Astrocyte (in vitro differentiated cells and primary cell): Measurements from ENCODE around the gene ATN1. TPM values are rescaled to one million over a fixed set of nuclear protein-coding genes. Genes with fewer than 3 reads are reported as not detected.

Experiments used
- DNase-seq: peaks from one replicate; pipeline ENCODE4 v3.0.0-alpha.2; 2010; ENCODE audit warnings: low read depth
- FAIRE-seq: peaks from 2 replicates; lab custom pipeline; 2011; peaks lifted over from hg19 to GRCh38; lab: Jason Lieb, UNC
- H2AFZ ChIP-seq: 2 replicates; pipeline ENCODE4 v1.6.0; 2012; ENCODE audit warnings: low read depth, low read length, inconsistent platforms
- H3K27ac ChIP-seq: 2 replicates; pipeline ENCODE4 v1.5.1; 2011; ENCODE audit warnings: low read depth, low read length, inconsistent platforms
- H3K27me3 ChIP-seq: 2 replicates; pipeline ENCODE4 v1.6.0; 2011; ENCODE audit warnings: low read length, inconsistent platforms; ENCODE audit not compliant: insufficient read depth
- H3K36me3 ChIP-seq: 2 replicates; pipeline ENCODE4 v1.5.1; 2011; ENCODE audit warnings: low read length, inconsistent platforms; ENCODE audit not compliant: insufficient read depth
- H3K4me1 ChIP-seq: 2 replicates; pipeline ENCODE4 v1.5.1; 2011; ENCODE audit warnings: low read length, inconsistent platforms; ENCODE audit not compliant: insufficient read depth
- H3K4me2 ChIP-seq: 2 replicates; pipeline ENCODE4 v1.6.0; 2012; ENCODE audit warnings: low read length, inconsistent platforms
- H3K4me3 ChIP-seq: 2 replicates; pipeline ENCODE4 v1.5.1; 2011; ENCODE audit warnings: low read depth, mild to moderate bottlenecking, low read length, inconsistent platforms; ENCODE audit not compliant: insufficient read depth
- H3K79me2 ChIP-seq: 2 replicates; pipeline ENCODE4 v1.6.0; 2012; ENCODE audit warnings: mild to moderate bottlenecking, low read length, inconsistent platforms; ENCODE audit not compliant: insufficient read depth
- H3K9ac ChIP-seq: 2 replicates; pipeline ENCODE4 v1.6.0; 2012; ENCODE audit warnings: mild to moderate bottlenecking, low read length, inconsistent platforms
- H3K9me3 ChIP-seq: 2 replicates; pipeline ENCODE4 v1.5.1; 2012; ENCODE audit warnings: low read depth, mild to moderate bottlenecking, low read length, inconsistent platforms; ENCODE audit not compliant: insufficient read depth
- H4K20me1 ChIP-seq: 2 replicates; pipeline ENCODE4 v1.6.0; 2012; ENCODE audit warnings: low read length, inconsistent platforms; ENCODE audit not compliant: insufficient read depth
- H3K27ac Mint-ChIP-seq: one replicate; pipeline ENCODE4 v1.8.0; 2021; ENCODE audit warnings: mild to moderate bottlenecking, mixed read lengths; ENCODE audit not compliant: unreplicated experiment
- H3K27me3 Mint-ChIP-seq: one replicate; pipeline ENCODE4 v1.8.0; 2021; ENCODE audit warnings: low read depth, mixed read lengths; ENCODE audit not compliant: unreplicated experiment
- H3K36me3 Mint-ChIP-seq: one replicate; pipeline ENCODE4 v1.8.0; 2021; ENCODE audit warnings: low read depth, mixed read lengths; ENCODE audit not compliant: unreplicated experiment
- H3K4me1 Mint-ChIP-seq: one replicate; pipeline ENCODE4 v1.8.0; 2021; ENCODE audit warnings: low read depth, mixed read lengths; ENCODE audit not compliant: unreplicated experiment
- H3K4me3 Mint-ChIP-seq: one replicate; pipeline ENCODE4 v1.8.0; 2021; ENCODE audit warnings: mild to moderate bottlenecking, moderate library complexity, mixed read lengths; ENCODE audit not compliant: unreplicated experiment
- H3K9me3 Mint-ChIP-seq: one replicate; pipeline ENCODE4 v1.8.0; 2021; ENCODE audit warnings: mild to moderate bottlenecking, mixed read lengths; ENCODE audit not compliant: unreplicated experiment
- CTCF ChIP-seq: IDR thresholded peaks from 2 replicates; pipeline ENCODE4 v1.5.1; 2011; ENCODE audit warnings: low read depth, mild to moderate bottlenecking, inconsistent platforms, low read length, moderate library complexity; ENCODE audit not compliant: insufficient read depth
- EZH2 ChIP-seq: IDR thresholded peaks from 2 replicates; pipeline ENCODE4 v1.6.1; 2012; ENCODE audit warnings: mild to moderate bottlenecking, low read length, inconsistent platforms; ENCODE audit not compliant: insufficient read depth
- total RNA-seq: library from RNA; stranded (reverse); gene quantifications from 2 replicates; pipeline ENCODE4 v1.2.1, GENCODE V29; 2021

Gene ATN1
- total RNA-seq, 1 donor from 2014 or later = 97.8 TPM

- FAIRE-seq (no peak), DNase-seq (no peak)
- Mint-ChIP-seq H3K9me3 (no peaks in the 10 kb centered on the region), H3K27me3 (no peaks in the 10 kb centered on the region), H3K27ac (no peak overlapping the region), H3K4me3 (no peak overlapping the region), H3K36me3 (peaks cover 17% of the 10 kb centered on the region), H3K4me1 (no peaks in the 10 kb centered on the region)
- H3K36me3 ChIP-seq = peaks cover 43% of the 10 kb centered on the region
- no peak overlapping the region for H3K9ac ChIP-seq
- no peaks in the 10 kb centered on the region for H3K9me3 ChIP-seq
- H3K4me2 ChIP-seq = no peak overlapping the region
- no peaks in the 10 kb centered on the region for H3K79me2 ChIP-seq
- H2AFZ ChIP-seq = no peak overlapping the region
- no peak overlapping the region for H3K4me3 ChIP-seq
- H3K27me3 ChIP-seq = no peaks in the 10 kb centered on the region
- no peak overlapping the region for H3K27ac ChIP-seq
- no peak for TF ChIP-seq EZH2
- TF ChIP-seq CTCF = no peak
- no peaks in the 10 kb centered on the region for H3K4me1 ChIP-seq
- no peaks in the 10 kb centered on the region for H4K20me1 ChIP-seq
These were observed 52.3 kb downstream of the ATN1 start for GRCh38 chr12:6980075-6980474.

GRCh38 chr12:6980740-6981139, 53.0 kb downstream of the ATN1 start:
- Histone ChIP-seq H3K27me3 (no peaks in the 10 kb centered on the region), H3K4me3 (no peak overlapping the region), H3K79me2 (no peaks in the 10 kb centered on the region), H2AFZ (no peak overlapping the region), H3K36me3 (peaks cover 37% of the 10 kb centered on the region), H3K4me2 (no peak overlapping the region), H3K9me3 (no peaks in the 10 kb centered on the region), H3K9ac (no peak overlapping the region), H4K20me1 (no peaks in the 10 kb centered on the region), H3K4me1 (no peaks in the 10 kb centered on the region), H3K27ac (no peak overlapping the region)
- Mint-ChIP-seq H3K4me1 (no peaks in the 10 kb centered on the region), H3K4me3 (no peak overlapping the region), H3K27ac (no peak overlapping the region), H3K36me3 (peaks cover 15% of the 10 kb centered on the region), H3K27me3 (no peaks in the 10 kb centered on the region), H3K9me3 (no peaks in the 10 kb centered on the region)
- TF ChIP-seq CTCF = no peak
- TF ChIP-seq EZH2 = no peak
- no peak for FAIRE-seq
- DNase-seq = no peak

DNA sequence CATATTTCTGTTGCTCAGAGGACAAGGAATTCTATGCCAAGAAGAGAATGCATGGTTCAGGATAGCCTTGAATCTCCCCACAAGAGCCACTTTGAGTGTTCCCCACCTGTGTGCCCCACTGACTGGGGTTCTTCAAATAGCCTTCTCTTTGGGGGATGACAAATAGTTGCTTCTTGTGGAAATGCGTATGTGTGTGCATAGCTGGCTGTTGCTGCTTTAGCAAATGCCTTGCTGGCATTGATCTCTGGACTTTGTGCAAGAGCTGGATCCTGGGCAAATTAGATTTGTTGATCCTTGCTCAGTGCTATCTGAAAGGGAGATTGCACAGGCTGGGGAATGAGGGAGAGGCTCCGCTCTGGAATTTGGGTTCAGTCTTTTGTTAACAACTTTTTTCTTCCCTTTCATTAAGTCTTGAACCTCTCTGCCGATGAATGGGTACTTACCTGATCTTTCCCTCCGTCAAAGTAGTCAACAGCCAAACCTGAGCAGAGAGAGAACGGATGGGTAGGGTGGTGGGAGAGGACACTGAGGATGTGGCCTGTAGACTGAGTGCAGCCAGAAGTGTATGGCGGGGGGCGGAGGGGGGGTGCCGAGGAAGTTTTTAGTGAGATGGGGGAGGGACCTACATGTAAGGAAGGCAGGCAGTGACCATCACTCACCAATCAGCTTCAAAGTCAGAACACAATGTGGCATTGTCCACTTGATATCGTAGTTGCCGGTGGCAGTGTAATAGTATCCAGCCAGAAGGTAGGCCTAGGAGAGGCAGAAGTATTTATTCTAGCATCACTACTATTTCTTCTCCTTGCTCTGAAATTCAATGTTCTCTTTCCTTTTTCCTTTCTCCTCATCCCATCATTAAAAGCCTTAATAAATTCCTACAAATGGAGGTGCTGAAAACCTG, 53.6 kb downstream of the ATN1 start:
- Mint-ChIP-seq H3K27ac (no peak overlapping the region), H3K36me3 (peaks cover 10% of the 10 kb centered on the region), H3K4me3 (no peak overlapping the region), H3K9me3 (no peaks in the 10 kb centered on the region), H3K4me1 (no peaks in the 10 kb centered on the region), H3K27me3 (no peaks in the 10 kb centered on the region)
- no peaks in the 10 kb centered on the region for H3K27me3 ChIP-seq
- H3K27ac ChIP-seq = no peak overlapping the region
- H4K20me1 ChIP-seq = no peaks in the 10 kb centered on the region
- H3K79me2 ChIP-seq = no peaks in the 10 kb centered on the region
- no peak overlapping the region for H3K9ac ChIP-seq
- no peak overlapping the region for H3K4me2 ChIP-seq
- no peaks in the 10 kb centered on the region for H3K4me1 ChIP-seq
- H3K4me3 ChIP-seq = no peak overlapping the region
- DNase-seq (no peak), FAIRE-seq (no peak)
- H3K9me3 ChIP-seq = no peaks in the 10 kb centered on the region
- H3K36me3 ChIP-seq = peaks cover 32% of the 10 kb centered on the region
- TF ChIP-seq EZH2 (no peak), CTCF (no peak)
- H2AFZ ChIP-seq = no peak overlapping the region
